ENCODE results near the gene ASMTL.
"Not testable (repeated sequence)": the region's sequence is repeated elsewhere in the genome, so short reads cannot be mapped to it uniquely, and the experiment has no call there.

GRCh38 chrX:1489354-1489753 lies 36.6 kb upstream of the ASMTL start:
- TF ChIP-seq EZH2 (IDR thresholded peaks at IDR 0.05; ENCODE audit: insufficient read depth, poor library complexity, severe bottlenecking); EZH2phosphoT487 (IDR thresholded peaks at IDR 0.05; ENCODE audit: insufficient read depth, low read depth): not testable (repeated sequence)
